Neural crest cell (in vitro differentiated cells): ENCODE results near the gene LCAT. TPM values are rescaled to one million over a fixed set of nuclear protein-coding genes. Genes with fewer than 3 reads are reported as not detected.
A peak's percentile ranks its signal among the peaks of the same experiment; 100 is the strongest.

Experiments used
- DNase-seq: peaks from one replicate; pipeline ENCODE4 v3.0.0; 2021; ENCODE audit warnings: low read depth, mixed read lengths, low spot score
- H3K27ac Mint-ChIP-seq: one replicate; pipeline ENCODE4 v1.8.0; 2021; ENCODE audit warnings: mild to moderate bottlenecking, mixed read lengths; ENCODE audit not compliant: unreplicated experiment
- H3K27me3 Mint-ChIP-seq: 2 replicates; pipeline ENCODE4 v1.8.0; 2021; ENCODE audit warnings: low read depth, mild to moderate bottlenecking, mixed read lengths
- H3K36me3 Mint-ChIP-seq: 2 replicates; pipeline ENCODE4 v1.8.0; 2021; ENCODE audit warnings: low read depth, mild to moderate bottlenecking, mixed read lengths
- H3K4me1 Mint-ChIP-seq: 2 replicates; pipeline ENCODE4 v1.8.0; 2021; ENCODE audit warnings: mixed read lengths
- H3K4me3 Mint-ChIP-seq: one replicate; pipeline ENCODE4 v1.8.0; 2021; ENCODE audit warnings: mild to moderate bottlenecking, mixed read lengths
- H3K9me3 Mint-ChIP-seq: 2 replicates; pipeline ENCODE4 v1.8.0; 2021; ENCODE audit warnings: mixed read lengths
- total RNA-seq: library from RNA; stranded (reverse); gene quantifications from 2 replicates; pipeline ENCODE4 v1.2.1, GENCODE V29; 2021
- TF ChIP-seq, protein P1 (sequence below): fragments of 200-600 bp; sonication (generic); conservative IDR thresholded peaks from 2 replicates; pipeline ENCODE4 v1.5.0; 2021; ENCODE audit warnings: antibody characterized with exemption, mild to moderate bottlenecking

Gene LCAT
- total RNA-seq, 1 donor from 2014 or later: 16.6 TPM

DNA sequence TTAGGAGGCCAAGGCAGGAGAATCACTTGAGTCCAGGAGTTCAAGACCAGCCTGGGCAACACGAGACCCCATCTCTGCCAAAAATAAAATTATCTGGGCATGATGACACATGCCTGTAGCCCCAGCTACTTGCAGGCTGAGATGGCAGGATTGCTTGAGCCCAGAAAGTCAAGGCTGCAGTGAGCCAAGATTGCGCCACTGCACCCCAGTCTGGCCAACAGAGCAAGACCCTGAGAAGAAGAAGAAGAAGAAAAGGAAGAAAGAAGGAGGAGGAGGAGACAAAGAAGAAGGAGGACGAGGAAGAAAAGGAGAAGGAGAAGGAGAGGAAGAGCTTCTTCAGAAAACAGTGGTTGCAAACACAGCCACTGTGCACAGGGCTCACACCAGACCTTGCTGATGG is 44.8 kb upstream of the LCAT start:
- no peaks in the 10 kb centered on the region for H3K27me3 Mint-ChIP-seq
- TF ChIP-seq, protein P1, sequence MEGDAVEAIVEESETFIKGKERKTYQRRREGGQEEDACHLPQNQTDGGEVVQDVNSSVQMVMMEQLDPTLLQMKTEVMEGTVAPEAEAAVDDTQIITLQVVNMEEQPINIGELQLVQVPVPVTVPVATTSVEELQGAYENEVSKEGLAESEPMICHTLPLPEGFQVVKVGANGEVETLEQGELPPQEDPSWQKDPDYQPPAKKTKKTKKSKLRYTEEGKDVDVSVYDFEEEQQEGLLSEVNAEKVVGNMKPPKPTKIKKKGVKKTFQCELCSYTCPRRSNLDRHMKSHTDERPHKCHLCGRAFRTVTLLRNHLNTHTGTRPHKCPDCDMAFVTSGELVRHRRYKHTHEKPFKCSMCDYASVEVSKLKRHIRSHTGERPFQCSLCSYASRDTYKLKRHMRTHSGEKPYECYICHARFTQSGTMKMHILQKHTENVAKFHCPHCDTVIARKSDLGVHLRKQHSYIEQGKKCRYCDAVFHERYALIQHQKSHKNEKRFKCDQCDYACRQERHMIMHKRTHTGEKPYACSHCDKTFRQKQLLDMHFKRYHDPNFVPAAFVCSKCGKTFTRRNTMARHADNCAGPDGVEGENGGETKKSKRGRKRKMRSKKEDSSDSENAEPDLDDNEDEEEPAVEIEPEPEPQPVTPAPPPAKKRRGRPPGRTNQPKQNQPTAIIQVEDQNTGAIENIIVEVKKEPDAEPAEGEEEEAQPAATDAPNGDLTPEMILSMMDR: no peak
- peaks cover 5% of the 10 kb centered on the region for H3K4me1 Mint-ChIP-seq
- no peak for DNase-seq
- H3K9me3 Mint-ChIP-seq: no peaks in the 10 kb centered on the region
- H3K27ac Mint-ChIP-seq: no peak overlapping the region
- H3K36me3 Mint-ChIP-seq: no peaks in the 10 kb centered on the region
- H3K4me3 Mint-ChIP-seq: no peak overlapping the region

DNA sequence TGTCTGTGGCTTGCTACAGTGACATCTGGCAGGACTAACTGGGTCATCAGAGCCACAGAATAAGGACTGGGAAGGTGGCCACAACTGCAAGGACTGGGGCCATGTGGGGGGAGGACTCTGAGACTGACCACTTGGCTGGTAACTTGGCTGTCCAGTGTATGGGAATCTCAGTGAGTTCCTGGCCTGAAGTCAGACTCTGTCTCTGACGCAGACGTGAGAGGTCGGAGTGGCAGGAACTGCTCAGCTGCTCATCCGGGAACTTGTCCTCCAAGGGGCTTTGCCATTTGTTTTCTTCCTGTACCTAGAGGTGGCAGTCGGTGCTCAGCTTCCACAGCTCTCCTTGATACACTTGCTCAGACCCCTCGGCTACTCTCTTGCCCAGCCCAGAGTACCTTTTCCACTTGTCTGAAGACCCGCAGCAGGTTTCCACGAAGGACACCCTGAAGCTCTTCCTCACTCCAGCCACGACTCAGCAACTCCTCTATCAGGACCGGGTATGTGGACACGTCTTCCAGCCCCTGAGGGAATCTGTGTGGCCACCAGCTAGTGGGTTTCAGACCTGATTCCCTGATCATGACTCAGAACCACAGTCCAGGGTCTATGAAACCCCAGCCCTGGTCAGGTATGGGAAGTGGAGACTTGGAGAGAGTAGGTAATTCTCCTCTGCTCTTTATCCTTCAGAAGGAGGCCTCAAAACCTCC is 43.7 kb upstream of the LCAT start:
- no peaks in the 10 kb centered on the region for H3K36me3 Mint-ChIP-seq
- DNase-seq: no peak
- TF ChIP-seq, protein P1: no peak
- no peaks in the 10 kb centered on the region for H3K9me3 Mint-ChIP-seq
- peak overlapping the region; percentile 86 for H3K27ac Mint-ChIP-seq
- H3K4me1 Mint-ChIP-seq: peaks cover 5% of the 10 kb centered on the region
- H3K27me3 Mint-ChIP-seq: no peaks in the 10 kb centered on the region
- no peak overlapping the region for H3K4me3 Mint-ChIP-seq

GRCh38 chr16:67986949-67987348 is 43.0 kb upstream of the LCAT start:
- H3K4me3 Mint-ChIP-seq: no peak overlapping the region
- peaks cover 5% of the 10 kb centered on the region for H3K4me1 Mint-ChIP-seq
- no peak overlapping the region for H3K27ac Mint-ChIP-seq
- H3K36me3 Mint-ChIP-seq: no peaks in the 10 kb centered on the region
- no peak for DNase-seq
- no peaks in the 10 kb centered on the region for H3K9me3 Mint-ChIP-seq
- no peaks in the 10 kb centered on the region for H3K27me3 Mint-ChIP-seq
- TF ChIP-seq, protein P1: no peak

- H3K4me1 Mint-ChIP-seq: peaks cover 5% of the 10 kb centered on the region
- no peaks in the 10 kb centered on the region for H3K36me3 Mint-ChIP-seq
Observed at GRCh38 chr16:67982011-67982696, 38.2 kb upstream of the LCAT start.

DNA sequence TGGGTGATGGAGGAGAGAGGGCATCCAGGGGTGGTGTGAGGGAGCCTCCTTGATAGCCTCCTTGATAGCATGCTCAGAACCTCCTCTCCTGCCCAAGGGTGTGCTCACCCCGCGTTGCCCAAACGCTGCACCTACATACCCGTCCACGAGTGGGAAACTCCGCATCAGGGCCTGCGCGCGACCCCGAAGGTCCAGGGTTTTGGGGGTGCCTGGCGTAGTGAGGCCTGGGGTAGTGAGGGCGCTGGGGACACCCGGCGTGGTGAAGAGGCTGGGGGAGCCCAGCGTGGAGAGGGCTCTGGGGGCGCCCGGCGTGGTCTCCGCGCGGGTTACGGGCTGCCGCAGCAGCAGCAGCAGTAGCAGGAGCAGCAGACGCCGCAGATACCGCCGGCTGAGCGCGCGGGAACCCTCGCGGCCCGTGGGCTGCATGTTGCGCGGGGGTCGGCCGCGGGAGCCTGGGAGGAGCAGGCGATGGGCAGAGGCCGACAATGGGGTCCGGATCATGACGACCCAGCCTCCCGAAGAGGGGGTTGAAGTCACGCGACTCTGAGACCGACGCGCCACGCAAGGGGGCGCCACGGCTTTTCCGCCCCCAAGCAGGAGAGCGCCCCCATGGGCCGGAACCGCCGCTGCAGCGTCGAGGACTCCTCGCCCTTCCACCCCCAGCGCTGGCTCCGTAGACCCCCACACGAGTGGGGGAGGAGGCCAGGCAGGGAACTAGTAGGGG is 36.2 kb upstream of the LCAT start, which contains the start of gene DPEP3:
DPEP3 (minus strand) TSS at position 545 of the 724 bp plus-strand sequence; CDS start at position 426, 119 bp downstream.
- TF ChIP-seq, protein P1: peak; percentile 41
- no peak within 1 kb of the TSS for H3K27ac Mint-ChIP-seq
- DNase-seq: no peak
- peaks cover 9% of the 10 kb centered on the region for H3K27me3 Mint-ChIP-seq
- H3K36me3 Mint-ChIP-seq: no peaks in the 10 kb centered on the region
- H3K4me1 Mint-ChIP-seq: peaks cover 4% of the 10 kb centered on the region
- H3K4me3 Mint-ChIP-seq: no peak within 1 kb of the TSS
- no peaks in the 10 kb centered on the region for H3K9me3 Mint-ChIP-seq

More at GRCh38 chr16:67982011-67982696, 38.2 kb upstream of the LCAT start:
- no peak overlapping the region for H3K4me3 Mint-ChIP-seq
- no peak overlapping the region for H3K27ac Mint-ChIP-seq
- no peaks in the 10 kb centered on the region for H3K9me3 Mint-ChIP-seq
- no peak for DNase-seq
- no peaks in the 10 kb centered on the region for H3K27me3 Mint-ChIP-seq
- TF ChIP-seq, protein P1: no peak
